GM20000 (cell line): ENCODE data around the gene PPDPF.

Experiments
- DNase-seq: peaks from one replicate; pipeline ENCODE4 v3.0.0; 2012; ENCODE audit warnings: low spot score
- CTCF ChIP-seq: IDR thresholded peaks from 2 replicates; pipeline ENCODE4 v1.5.1; 2012; ENCODE audit warnings: mild to moderate bottlenecking, control low read depth; ENCODE audit errors: extremely low read depth, missing control alignments

The PPDPF gene

GRCh38 chr20:63488315-63489251 lies 32.0 kb upstream of the PPDPF start:
- DNase-seq = no peak
- no peak for TF ChIP-seq CTCF

- TF ChIP-seq CTCF = no peak
- no peak for DNase-seq
These were observed 30.1 kb upstream of the PPDPF start for GRCh38 chr20:63490416-63490815.

- no peak for TF ChIP-seq CTCF
- DNase-seq = no peak
These were observed 29.5 kb upstream of the PPDPF start for GRCh38 chr20:63491078-63491477.

- TF ChIP-seq CTCF = no peak
These were observed 28.8 kb upstream of the PPDPF start for GRCh38 chr20:63491635-63492230.

GRCh38 chr20:63492518-63492917 lies 28.0 kb upstream of the PPDPF start:
- no peak for DNase-seq
- TF ChIP-seq CTCF = no peak

More at GRCh38 chr20:63491635-63492230, 28.8 kb upstream of the PPDPF start:
- DNase-seq = no peak

GRCh38 chr20:63492982-63493381 lies 27.6 kb upstream of the PPDPF start:
- no peak for TF ChIP-seq CTCF
- no peak for DNase-seq

GRCh38 chr20:63493563-63494020 lies 27.0 kb upstream of the PPDPF start:
- no peak for TF ChIP-seq CTCF
- DNase-seq = no peak
